WTC11 (cell line): ENCODE measurements around the gene TNKS2. TPM values are rescaled to one million over a fixed set of nuclear protein-coding genes. Genes with fewer than 3 reads are reported as not detected.

ENCODE experiments used
- ATAC-seq: fragments of 200-7000 bp; cut with Tn5 transposase; 2 replicates; pipeline ENCODE4 v1.10.0; 2021; ENCODE audit warnings: mild to moderate bottlenecking, moderate library complexity
- CTCF ChIA-PET: fragments of 300-600 bp; sonication (Branson Sonifier 250); formaldehyde crosslinking; loops from one replicate; lab custom pipeline; 2021; ENCODE audit warnings: antibody characterized with exemption; lab: Charles Lee
- POLR2A ChIA-PET: fragments of 350-600 bp; sonication (Branson Sonifier 250); formaldehyde crosslinking; loops from one replicate; lab custom pipeline; 2021; ENCODE audit warnings: antibody characterized with exemption; lab: Charles Lee
- DNase-seq: peaks from one replicate; pipeline ENCODE4 v3.0.0; 2021; ENCODE audit warnings: low spot score
- H3K27ac Mint-ChIP-seq: 2 replicates; pipeline ENCODE4 v1.8.0; 2021; ENCODE audit warnings: mixed read lengths
- H3K27me3 Mint-ChIP-seq: 2 replicates; pipeline ENCODE4 v1.8.0; 2021; ENCODE audit warnings: low read depth, mild to moderate bottlenecking, moderate library complexity, mixed read lengths
- H3K36me3 Mint-ChIP-seq: 2 replicates; pipeline ENCODE4 v1.8.0; 2021; ENCODE audit warnings: mixed read lengths
- H3K4me1 Mint-ChIP-seq: 2 replicates; pipeline ENCODE4 v1.8.0; 2022; ENCODE audit warnings: mixed read lengths
- H3K4me3 Mint-ChIP-seq: 2 replicates; pipeline ENCODE4 v1.8.0; 2021; ENCODE audit warnings: mild to moderate bottlenecking, moderate library complexity, mixed read lengths
- H3K9me3 Mint-ChIP-seq: 2 replicates; pipeline ENCODE4 v1.8.0; 2021; ENCODE audit warnings: mixed read lengths
- CREM ChIP-seq: sonication (generic); formaldehyde crosslinking; IDR thresholded peaks from 2 replicates; pipeline ENCODE4 v1.8.1; 2022; ENCODE audit warnings: mild to moderate bottlenecking, missing genetic modification reagents, moderate library complexity
- ETV6 ChIP-seq: sonication (generic); formaldehyde crosslinking; IDR thresholded peaks from 2 replicates; pipeline ENCODE4 v1.8.1; 2022; ENCODE audit warnings: mild to moderate bottlenecking, missing genetic modification reagents
- FOXK1 ChIP-seq: sonication (generic); formaldehyde crosslinking; IDR thresholded peaks from 2 replicates; pipeline ENCODE4 v1.8.0; 2022; ENCODE audit warnings: mild to moderate bottlenecking, moderate library complexity, missing genetic modification reagents
- GABPB1 ChIP-seq: sonication (generic); formaldehyde crosslinking; IDR thresholded peaks from 2 replicates; pipeline ENCODE4 v1.8.1; 2023; ENCODE audit warnings: mild to moderate bottlenecking, missing genetic modification reagents
- GRHL2 ChIP-seq: fragments of 250-450 bp; sonication (Bioruptor Pico); IDR thresholded peaks from 2 replicates; pipeline ENCODE4 v1.8.0; 2022; ENCODE audit warnings: mild to moderate bottlenecking, moderate library complexity; ENCODE audit not compliant: insufficient replicate concordance, severe bottlenecking
- GTF2I ChIP-seq: fragments of 250-450 bp; sonication (Bioruptor Pico); conservative IDR thresholded peaks from 2 replicates; pipeline ENCODE4 v1.4.0; 2021; ENCODE audit warnings: mild to moderate bottlenecking
- HMGA2 ChIP-seq: fragments of 250-450 bp; sonication (Bioruptor Pico); IDR thresholded peaks from 2 replicates; pipeline ENCODE4 v1.4.0; 2021; ENCODE audit warnings: mild to moderate bottlenecking, moderate library complexity
- KAT7 ChIP-seq: sonication (generic); formaldehyde crosslinking; IDR thresholded peaks from 2 replicates; pipeline ENCODE4 v1.8.1; 2023; ENCODE audit warnings: missing genetic modification reagents, mild to moderate bottlenecking, borderline replicate concordance
- NR2C2 ChIP-seq: sonication (generic); formaldehyde crosslinking; IDR thresholded peaks from 2 replicates; pipeline ENCODE4 v1.8.0; 2022; ENCODE audit warnings: mild to moderate bottlenecking, missing genetic modification reagents
- OVOL2 ChIP-seq: fragments of 250-450 bp; sonication (Bioruptor Pico); IDR thresholded peaks from 2 replicates; pipeline ENCODE4 v1.9.0; 2021; ENCODE audit warnings: mild to moderate bottlenecking, borderline replicate concordance
- PRRX2 ChIP-seq: fragments of 250-450 bp; sonication (Bioruptor Pico); IDR thresholded peaks from 2 replicates; pipeline ENCODE4 v1.8.0; 2021; ENCODE audit warnings: mild to moderate bottlenecking
- RELA ChIP-seq: sonication (generic); formaldehyde crosslinking; IDR thresholded peaks from 2 replicates; pipeline ENCODE4 v1.8.1; 2022; ENCODE audit warnings: missing genetic modification reagents, mild to moderate bottlenecking, borderline replicate concordance
- SOX15 ChIP-seq: fragments of 250-450 bp; sonication (Bioruptor Pico); IDR thresholded peaks from 2 replicates; pipeline ENCODE4 v1.9.0; 2021; ENCODE audit warnings: mild to moderate bottlenecking
- TEAD1 ChIP-seq: sonication (generic); formaldehyde crosslinking; IDR thresholded peaks from 2 replicates; pipeline ENCODE4 v1.8.0; 2022; ENCODE audit warnings: mild to moderate bottlenecking, missing genetic modification reagents
- TEAD4 ChIP-seq: sonication (generic); formaldehyde crosslinking; IDR thresholded peaks from 2 replicates; pipeline ENCODE4 v1.8.0; 2022; ENCODE audit warnings: mild to moderate bottlenecking, missing genetic modification reagents
- TP53 ChIP-seq: sonication (generic); formaldehyde crosslinking; IDR thresholded peaks from 2 replicates; pipeline ENCODE4 v1.8.1; 2023; ENCODE audit warnings: mild to moderate bottlenecking, missing genetic modification reagents
- ZBTB21 ChIP-seq: sonication (generic); formaldehyde crosslinking; IDR thresholded peaks from 2 replicates; pipeline ENCODE4 v1.8.1; 2023; ENCODE audit warnings: mild to moderate bottlenecking, missing genetic modification reagents, borderline replicate concordance
- ZNF121 ChIP-seq: sonication (generic); formaldehyde crosslinking; IDR thresholded peaks from 2 replicates; pipeline ENCODE4 v1.8.0; 2023; ENCODE audit warnings: missing genetic modification reagents
- ZNF396 ChIP-seq: fragments of 250-450 bp; sonication (Bioruptor Pico); IDR thresholded peaks from 2 replicates; pipeline ENCODE4 v1.8.0; 2021; ENCODE audit warnings: mild to moderate bottlenecking, moderate library complexity, borderline replicate concordance
- total RNA-seq: library from RNA; stranded (reverse); gene quantifications from 3 replicates; pipeline ENCODE4 v1.2.3, GENCODE V29; 2021
- TF ChIP-seq, protein P1 (sequence below): fragments of 250-450 bp; sonication (Bioruptor Pico); IDR thresholded peaks from 2 replicates; pipeline ENCODE4 v1.9.0; 2021; ENCODE audit warnings: mild to moderate bottlenecking, borderline replicate concordance
- TF ChIP-seq, protein P2 (sequence below): fragments of 250-450 bp; sonication (Bioruptor Pico); IDR thresholded peaks from 2 replicates; pipeline ENCODE4 v1.9.0; 2021; ENCODE audit warnings: mild to moderate bottlenecking
- TF ChIP-seq, protein P3 (sequence below): sonication (generic); formaldehyde crosslinking; IDR thresholded peaks from 2 replicates; pipeline ENCODE4 v1.8.0; 2022; ENCODE audit warnings: mild to moderate bottlenecking, missing genetic modification reagents
- TF ChIP-seq, protein P4 (sequence below): sonication (generic); formaldehyde crosslinking; IDR thresholded peaks from 2 replicates; pipeline ENCODE4 v1.8.1; 2023; ENCODE audit warnings: mild to moderate bottlenecking, missing genetic modification reagents, moderate library complexity
- TF ChIP-seq, protein P5 (sequence below): sonication (generic); formaldehyde crosslinking; IDR thresholded peaks from 2 replicates; pipeline ENCODE4 v1.8.1; 2023; ENCODE audit warnings: mild to moderate bottlenecking, missing genetic modification reagents
- TF ChIP-seq, protein P6 (sequence below): sonication (generic); formaldehyde crosslinking; IDR thresholded peaks from 2 replicates; pipeline ENCODE4 v1.8.1; 2022; ENCODE audit warnings: low read depth, missing genetic modification reagents, borderline replicate concordance
- TF ChIP-seq, protein P7 (sequence below): sonication (generic); formaldehyde crosslinking; IDR thresholded peaks from 2 replicates; pipeline ENCODE4 v1.8.0; 2022; ENCODE audit warnings: mild to moderate bottlenecking, missing genetic modification reagents

Gene TNKS2
- total RNA-seq, 1 experiment from 2014 or later = 53.5 TPM

DNA sequence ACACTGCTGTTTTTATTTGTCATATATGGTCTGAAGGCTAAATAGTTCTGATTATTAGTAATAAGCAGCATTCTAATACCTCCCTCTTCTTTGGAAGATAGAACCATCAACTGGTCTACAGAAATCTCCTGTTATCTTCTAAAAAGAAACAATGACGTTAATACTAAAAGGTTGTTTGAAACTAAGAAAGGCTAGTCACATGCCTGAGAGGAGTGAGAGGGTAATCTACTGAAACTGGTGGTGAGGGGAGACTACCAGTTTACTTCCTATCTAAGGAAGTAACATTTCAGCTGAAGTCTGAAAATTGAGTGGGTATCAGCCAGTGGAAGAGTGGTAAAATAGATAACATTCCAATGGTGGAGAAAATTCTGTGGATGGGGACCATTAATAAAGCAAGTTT, 62.7 kb downstream of the TNKS2 start:
- peaks cover 56% of the 10 kb centered on the region for H3K36me3 Mint-ChIP-seq
- CTCF ChIA-PET = no interaction called here
- peaks cover 18% of the 10 kb centered on the region for H3K4me1 Mint-ChIP-seq
- H3K27me3 Mint-ChIP-seq = no peaks in the 10 kb centered on the region
- ATAC-seq (no peak), DNase-seq (no peak)
- H3K9me3 Mint-ChIP-seq = no peaks in the 10 kb centered on the region
- TF ChIP-seq ZBTB21 (CRISPR knock-in tag) (no peak), GTF2I (CRISPR knock-in tag) (no peak), RELA (CRISPR knock-in tag) (no peak), TEAD4 (CRISPR knock-in tag) (no peak), ETV6 (CRISPR knock-in tag) (no peak), ZNF396 (no peak), TEAD1 (CRISPR knock-in tag) (no peak), TP53 (CRISPR knock-in tag) (no peak)
- TF ChIP-seq, protein P1, sequence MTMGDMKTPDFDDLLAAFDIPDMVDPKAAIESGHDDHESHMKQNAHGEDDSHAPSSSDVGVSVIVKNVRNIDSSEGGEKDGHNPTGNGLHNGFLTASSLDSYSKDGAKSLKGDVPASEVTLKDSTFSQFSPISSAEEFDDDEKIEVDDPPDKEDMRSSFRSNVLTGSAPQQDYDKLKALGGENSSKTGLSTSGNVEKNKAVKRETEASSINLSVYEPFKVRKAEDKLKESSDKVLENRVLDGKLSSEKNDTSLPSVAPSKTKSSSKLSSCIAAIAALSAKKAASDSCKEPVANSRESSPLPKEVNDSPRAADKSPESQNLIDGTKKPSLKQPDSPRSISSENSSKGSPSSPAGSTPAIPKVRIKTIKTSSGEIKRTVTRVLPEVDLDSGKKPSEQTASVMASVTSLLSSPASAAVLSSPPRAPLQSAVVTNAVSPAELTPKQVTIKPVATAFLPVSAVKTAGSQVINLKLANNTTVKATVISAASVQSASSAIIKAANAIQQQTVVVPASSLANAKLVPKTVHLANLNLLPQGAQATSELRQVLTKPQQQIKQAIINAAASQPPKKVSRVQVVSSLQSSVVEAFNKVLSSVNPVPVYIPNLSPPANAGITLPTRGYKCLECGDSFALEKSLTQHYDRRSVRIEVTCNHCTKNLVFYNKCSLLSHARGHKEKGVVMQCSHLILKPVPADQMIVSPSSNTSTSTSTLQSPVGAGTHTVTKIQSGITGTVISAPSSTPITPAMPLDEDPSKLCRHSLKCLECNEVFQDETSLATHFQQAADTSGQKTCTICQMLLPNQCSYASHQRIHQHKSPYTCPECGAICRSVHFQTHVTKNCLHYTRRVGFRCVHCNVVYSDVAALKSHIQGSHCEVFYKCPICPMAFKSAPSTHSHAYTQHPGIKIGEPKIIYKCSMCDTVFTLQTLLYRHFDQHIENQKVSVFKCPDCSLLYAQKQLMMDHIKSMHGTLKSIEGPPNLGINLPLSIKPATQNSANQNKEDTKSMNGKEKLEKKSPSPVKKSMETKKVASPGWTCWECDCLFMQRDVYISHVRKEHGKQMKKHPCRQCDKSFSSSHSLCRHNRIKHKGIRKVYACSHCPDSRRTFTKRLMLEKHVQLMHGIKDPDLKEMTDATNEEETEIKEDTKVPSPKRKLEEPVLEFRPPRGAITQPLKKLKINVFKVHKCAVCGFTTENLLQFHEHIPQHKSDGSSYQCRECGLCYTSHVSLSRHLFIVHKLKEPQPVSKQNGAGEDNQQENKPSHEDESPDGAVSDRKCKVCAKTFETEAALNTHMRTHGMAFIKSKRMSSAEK (CRISPR knock-in tag) = no peak
- TF ChIP-seq, protein P2, sequence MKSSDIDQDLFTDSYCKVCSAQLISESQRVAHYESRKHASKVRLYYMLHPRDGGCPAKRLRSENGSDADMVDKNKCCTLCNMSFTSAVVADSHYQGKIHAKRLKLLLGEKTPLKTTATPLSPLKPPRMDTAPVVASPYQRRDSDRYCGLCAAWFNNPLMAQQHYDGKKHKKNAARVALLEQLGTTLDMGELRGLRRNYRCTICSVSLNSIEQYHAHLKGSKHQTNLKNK (CRISPR knock-in tag) = no peak
- TF ChIP-seq, protein P3, sequence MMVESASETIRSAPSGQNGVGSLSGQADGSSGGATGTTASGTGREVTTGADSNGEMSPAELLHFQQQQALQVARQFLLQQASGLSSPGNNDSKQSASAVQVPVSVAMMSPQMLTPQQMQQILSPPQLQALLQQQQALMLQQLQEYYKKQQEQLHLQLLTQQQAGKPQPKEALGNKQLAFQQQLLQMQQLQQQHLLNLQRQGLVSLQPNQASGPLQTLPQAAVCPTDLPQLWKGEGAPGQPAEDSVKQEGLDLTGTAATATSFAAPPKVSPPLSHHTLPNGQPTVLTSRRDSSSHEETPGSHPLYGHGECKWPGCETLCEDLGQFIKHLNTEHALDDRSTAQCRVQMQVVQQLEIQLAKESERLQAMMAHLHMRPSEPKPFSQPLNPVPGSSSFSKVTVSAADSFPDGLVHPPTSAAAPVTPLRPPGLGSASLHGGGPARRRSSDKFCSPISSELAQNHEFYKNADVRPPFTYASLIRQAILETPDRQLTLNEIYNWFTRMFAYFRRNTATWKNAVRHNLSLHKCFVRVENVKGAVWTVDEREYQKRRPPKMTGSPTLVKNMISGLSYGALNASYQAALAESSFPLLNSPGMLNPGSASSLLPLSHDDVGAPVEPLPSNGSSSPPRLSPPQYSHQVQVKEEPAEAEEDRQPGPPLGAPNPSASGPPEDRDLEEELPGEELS = no peak
- H3K4me3 Mint-ChIP-seq = no peak overlapping the region
- POLR2A ChIA-PET = no interaction called here
- peak overlapping the region; percentile 32; the same call in 1 of the 2 replicates for H3K27ac Mint-ChIP-seq

DNA sequence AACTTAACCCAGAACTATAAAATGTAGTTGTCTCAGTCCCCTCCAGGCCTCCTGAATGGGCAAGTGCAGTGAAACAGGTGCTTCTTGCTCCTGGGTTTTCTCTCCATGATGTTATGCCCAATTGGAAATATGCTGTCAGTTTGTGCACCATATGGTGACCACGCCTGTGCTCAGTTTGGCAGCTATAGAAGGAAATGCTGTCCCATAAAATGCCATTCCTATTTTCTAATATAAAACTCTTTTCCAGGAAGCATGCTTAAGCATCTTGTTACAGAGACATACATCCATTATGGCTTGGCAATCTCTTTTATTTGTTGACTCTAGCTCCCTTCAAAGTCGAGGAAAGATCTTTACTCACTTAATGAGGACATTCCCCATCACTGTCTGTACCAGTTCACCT, 65.9 kb downstream of the TNKS2 start:
- Mint-ChIP-seq H3K36me3 (peaks cover 27% of the 10 kb centered on the region), H3K4me1 (peaks cover 31% of the 10 kb centered on the region), H3K27ac (peak overlapping the region; percentile 62; the same call in 1 of the 2 replicates), H3K4me3 (no peak overlapping the region), H3K27me3 (no peaks in the 10 kb centered on the region), H3K9me3 (no peaks in the 10 kb centered on the region)
- DNase-seq = no peak
- no peak for ATAC-seq
- POLR2A ChIA-PET = interaction anchor here (0.6 kb wide), 1 partner anchor 160 kb away, joined by 3 read pairs; no protein-coding TSS in a partner anchor
- CTCF ChIA-PET = interaction anchor here (1.4 to 3.1 kb wide), 2 partner anchors 49 to 105 kb away, joined by 6 to 14 read pairs; no protein-coding TSS in a partner anchor
- TF ChIP-seq KAT7 (CRISPR knock-in tag) (no peak), ZNF396 (no peak), PRRX2 (CRISPR knock-in tag) (no peak), OVOL2 (CRISPR knock-in tag) (no peak), ZNF121 (CRISPR knock-in tag) (no peak), SOX15 (CRISPR knock-in tag) (no peak), GRHL2 (CRISPR knock-in tag) (no peak), CREM (CRISPR knock-in tag) (no peak), HMGA2 (CRISPR knock-in tag) (no peak), FOXK1 (CRISPR knock-in tag) (no peak), GABPB1 (no peak), NR2C2 (CRISPR knock-in tag) (no peak)
- TF ChIP-seq, protein P4, sequence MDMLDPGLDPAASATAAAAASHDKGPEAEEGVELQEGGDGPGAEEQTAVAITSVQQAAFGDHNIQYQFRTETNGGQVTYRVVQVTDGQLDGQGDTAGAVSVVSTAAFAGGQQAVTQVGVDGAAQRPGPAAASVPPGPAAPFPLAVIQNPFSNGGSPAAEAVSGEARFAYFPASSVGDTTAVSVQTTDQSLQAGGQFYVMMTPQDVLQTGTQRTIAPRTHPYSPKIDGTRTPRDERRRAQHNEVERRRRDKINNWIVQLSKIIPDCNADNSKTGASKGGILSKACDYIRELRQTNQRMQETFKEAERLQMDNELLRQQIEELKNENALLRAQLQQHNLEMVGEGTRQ (CRISPR knock-in tag) = no peak
- TF ChIP-seq, protein P5, sequence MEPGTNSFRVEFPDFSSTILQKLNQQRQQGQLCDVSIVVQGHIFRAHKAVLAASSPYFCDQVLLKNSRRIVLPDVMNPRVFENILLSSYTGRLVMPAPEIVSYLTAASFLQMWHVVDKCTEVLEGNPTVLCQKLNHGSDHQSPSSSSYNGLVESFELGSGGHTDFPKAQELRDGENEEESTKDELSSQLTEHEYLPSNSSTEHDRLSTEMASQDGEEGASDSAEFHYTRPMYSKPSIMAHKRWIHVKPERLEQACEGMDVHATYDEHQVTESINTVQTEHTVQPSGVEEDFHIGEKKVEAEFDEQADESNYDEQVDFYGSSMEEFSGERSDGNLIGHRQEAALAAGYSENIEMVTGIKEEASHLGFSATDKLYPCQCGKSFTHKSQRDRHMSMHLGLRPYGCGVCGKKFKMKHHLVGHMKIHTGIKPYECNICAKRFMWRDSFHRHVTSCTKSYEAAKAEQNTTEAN (CRISPR knock-in tag) = no peak
- TF ChIP-seq, protein P6, sequence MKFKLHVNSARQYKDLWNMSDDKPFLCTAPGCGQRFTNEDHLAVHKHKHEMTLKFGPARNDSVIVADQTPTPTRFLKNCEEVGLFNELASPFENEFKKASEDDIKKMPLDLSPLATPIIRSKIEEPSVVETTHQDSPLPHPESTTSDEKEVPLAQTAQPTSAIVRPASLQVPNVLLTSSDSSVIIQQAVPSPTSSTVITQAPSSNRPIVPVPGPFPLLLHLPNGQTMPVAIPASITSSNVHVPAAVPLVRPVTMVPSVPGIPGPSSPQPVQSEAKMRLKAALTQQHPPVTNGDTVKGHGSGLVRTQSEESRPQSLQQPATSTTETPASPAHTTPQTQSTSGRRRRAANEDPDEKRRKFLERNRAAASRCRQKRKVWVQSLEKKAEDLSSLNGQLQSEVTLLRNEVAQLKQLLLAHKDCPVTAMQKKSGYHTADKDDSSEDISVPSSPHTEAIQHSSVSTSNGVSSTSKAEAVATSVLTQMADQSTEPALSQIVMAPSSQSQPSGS (CRISPR knock-in tag) = no peak
- TF ChIP-seq, protein P7, sequence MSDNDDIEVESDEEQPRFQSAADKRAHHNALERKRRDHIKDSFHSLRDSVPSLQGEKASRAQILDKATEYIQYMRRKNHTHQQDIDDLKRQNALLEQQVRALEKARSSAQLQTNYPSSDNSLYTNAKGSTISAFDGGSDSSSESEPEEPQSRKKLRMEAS (CRISPR knock-in tag) = no peak
